ENCODE data around the gene ZSCAN31.
"Not testable (repeated sequence)": the region's sequence is repeated elsewhere in the genome, so short reads cannot be mapped to it uniquely, and the experiment has no call there.

ZSCAN31 gene

GRCh38 chr6:28351493-28351925, 15.6 kb upstream of the ZSCAN31 start:
- FAIRE-seq: no peak

- FAIRE-seq: no peak
Observed at GRCh38 chr6:28351087-28351486, 15.1 kb upstream of the ZSCAN31 start.

DNA sequence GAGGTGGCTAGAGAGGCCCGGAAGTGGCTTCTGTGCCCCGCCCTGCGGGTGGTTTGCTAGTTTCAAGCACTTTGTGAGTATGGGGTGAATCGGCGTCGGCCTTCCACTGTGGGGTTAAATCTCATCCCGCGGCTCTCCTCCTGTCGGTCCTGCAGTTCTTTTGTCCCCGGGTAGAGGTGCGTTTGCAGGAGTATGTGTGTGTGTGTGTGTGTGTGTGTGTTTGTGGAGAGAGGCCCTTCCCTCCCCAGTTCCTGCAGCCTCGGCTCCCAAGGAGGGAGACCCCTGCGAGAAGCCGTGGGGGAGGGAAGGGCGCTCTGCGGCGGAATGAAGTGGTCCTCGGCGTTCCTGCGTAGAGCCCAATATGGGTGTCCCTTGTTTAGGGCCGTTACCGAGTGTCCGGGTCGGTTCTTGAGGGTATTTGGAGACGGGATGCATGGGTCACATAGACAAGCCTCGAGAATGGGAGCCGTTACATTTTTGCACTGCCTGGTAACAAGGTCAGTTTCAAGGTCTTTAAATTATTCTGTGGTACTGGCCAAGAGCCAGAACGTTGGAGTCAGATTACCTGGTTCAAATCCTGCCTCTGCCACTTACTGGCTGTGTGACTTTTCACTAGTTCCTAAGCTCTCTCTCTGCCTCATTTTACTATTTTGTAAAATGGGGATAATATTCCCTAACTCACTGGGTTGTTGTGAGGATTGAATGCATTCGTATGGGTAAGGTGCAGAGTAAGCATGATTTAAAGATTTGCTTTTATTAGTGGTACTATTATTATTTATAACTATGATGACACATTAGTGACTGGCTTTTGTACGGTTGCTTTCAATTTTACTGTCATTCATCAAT, 14.2 kb upstream of the ZSCAN31 start, which contains the start of gene ZKSCAN3:
ZKSCAN3 (plus strand) TSS at position 56 of the 846 bp plus-strand sequence. CDS start 9,640 bp downstream, outside the sequence.
- FAIRE-seq: no peak

- FAIRE-seq: no peak
Observed at GRCh38 chr6:28349344-28349891, 13.5 kb upstream of the ZSCAN31 start.

GRCh38 chr6:28347119-28347518, 11.2 kb upstream of the ZSCAN31 start:
- no peak for FAIRE-seq

- FAIRE-seq: no peak
Observed at GRCh38 chr6:28345201-28345600, 9.3 kb upstream of the ZSCAN31 start.

DNA sequence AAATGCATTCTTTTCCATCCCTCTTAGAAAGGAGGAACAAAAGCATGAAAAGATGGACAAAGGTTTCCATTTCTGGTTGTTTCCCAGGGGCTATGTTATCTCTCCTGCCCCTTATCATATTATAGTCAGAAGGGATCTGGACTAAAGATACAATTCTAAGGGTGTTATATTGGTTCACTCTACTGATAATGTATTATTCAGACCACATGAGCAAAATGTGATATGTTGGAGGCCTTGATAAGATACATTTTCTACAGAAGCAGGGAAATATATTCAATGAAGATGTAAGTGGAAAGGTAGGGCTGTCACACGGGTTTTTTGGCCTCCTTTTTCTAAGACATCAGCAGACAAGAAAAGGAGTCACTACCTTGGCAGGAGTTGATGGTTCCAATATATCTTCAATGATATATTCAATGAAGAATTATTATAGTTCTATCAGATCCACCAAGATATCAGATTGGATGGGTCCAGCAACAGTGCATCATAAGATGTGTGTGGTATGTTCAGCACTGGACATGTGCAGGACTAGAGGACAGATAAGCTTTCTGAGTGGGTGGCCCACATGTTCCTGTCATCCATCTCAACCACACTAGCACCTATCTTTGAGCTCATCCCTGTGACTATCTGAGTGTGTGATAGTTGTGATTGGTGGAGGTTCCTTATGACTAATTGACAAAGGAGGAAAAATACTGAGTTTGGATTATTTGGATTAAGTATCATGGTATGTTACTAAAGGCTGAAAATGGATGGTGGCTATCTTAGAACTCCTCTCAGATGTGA, 8.1 kb upstream of the ZSCAN31 start:
- no peak for FAIRE-seq

DNA sequence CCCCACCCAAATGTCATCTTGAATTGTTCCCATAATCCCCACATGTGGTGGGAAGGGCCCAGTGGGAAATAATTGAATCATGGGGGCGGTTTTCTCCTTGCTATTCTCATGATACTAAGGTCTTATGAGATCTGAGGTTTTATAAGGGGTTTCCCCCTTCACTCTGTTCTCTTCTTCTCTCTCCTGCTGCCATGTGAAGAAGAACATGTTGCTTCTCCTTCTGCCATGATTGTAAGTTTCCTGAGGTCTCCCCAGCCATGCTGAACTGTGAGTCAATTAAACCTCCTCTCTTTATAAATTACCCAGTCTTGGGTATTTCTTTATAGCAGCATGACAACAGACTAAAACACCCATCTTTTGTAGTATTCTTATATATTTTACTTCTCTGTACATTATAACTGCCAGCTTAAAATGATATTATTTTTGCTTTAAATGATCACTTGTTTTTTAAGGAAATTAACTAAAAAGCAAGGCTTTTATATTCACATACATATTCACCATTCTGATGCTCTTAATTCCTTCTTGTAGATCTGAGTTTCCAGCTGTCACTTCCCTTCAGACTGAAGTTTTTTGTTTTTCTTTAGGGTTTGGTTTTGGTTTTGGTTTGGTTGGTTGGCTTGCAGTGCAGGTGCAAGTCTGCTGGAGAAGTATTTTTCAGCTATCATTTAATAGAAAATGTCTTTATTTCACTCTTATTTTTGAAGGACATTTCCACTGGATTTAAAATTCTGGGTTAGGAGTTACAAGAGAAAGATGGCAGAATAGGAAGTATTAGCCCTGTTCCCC, 4.6 kb upstream of the ZSCAN31 start:
- FAIRE-seq: no peak

DNA sequence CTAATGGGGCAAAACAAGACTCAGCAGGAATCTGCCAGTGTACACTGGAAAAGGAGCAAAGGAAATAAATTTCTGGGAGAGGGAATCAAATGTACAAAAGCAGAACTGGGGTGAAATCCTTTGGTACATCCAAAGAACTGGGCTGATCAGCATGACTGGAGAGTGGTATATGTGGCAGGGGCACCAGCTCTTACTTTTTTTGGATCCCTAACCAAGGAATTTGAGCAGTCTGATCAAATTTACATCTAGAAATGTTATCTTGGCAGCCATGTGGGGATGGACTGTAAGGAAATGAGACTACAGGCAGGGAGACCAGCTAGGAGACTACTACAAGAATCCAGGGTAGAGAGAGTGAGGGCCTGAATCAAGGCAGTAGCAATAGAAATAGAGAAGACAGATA, 1.2 kb upstream of the ZSCAN31 start:
- no peak for FAIRE-seq

DNA sequence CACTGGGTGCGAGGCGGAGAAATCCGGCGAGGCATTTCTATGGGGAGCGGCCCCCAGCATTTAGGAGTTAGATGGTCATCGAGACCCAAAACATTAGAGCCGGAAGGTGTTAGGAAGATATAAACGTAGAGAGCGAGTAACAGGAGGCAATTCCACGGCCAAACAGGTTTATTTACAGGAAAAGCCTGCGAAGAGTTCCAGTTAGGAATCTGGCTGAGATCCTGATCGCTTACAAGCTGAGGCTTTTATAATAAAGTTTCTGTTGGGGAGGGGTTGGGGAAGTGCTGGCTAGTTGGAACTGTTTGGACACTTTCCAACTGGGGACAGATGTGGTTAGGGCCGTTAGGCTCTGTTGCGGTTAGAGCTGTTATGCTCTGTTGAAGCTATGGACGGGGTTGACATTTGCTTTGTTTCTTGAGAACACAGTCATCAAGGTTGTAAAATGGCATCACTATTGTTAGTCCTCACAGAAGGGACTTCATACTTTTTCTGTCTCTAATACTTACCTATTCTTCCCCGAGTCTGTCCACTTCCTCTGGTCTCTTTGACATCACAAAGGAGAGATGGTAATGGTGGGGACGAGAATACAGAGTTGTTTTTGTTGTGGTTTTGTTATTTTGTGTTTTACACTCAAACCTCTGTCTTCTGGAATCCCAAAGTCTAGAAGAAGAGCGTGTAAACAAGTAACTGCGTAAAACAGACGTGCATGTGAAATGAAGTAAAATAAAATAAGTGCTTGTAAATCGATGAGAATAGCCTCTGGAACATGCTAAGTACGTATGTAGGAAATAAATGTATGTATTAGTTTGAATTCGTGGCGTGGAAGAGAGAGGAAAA, 554 bp upstream of the ZSCAN31 start:
- no peak for FAIRE-seq

DNA sequence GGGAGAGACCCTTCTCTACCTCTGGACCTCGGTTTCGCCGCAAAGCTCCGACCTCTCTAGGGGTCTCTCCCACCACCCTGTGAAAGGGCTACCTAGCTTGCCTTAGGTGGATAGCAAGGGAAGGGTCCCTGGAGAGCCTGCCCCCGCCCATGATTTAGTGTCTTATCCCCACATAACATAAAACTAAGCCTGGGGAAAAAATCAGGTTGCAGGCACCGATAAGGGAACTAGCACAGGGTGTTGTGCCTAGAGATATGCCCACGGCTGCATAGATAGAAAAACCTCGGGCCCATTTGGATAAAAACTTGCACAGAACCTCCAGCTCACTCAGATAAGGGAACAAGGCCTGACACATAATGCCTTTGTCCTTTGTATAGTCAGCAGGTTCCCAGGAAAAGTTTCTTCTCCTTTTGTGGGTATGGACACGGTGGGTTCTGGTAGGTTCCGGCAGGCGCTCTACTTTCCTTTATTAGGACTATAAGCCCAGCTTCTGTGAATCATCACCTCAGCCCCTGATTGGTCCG, 846 bp downstream of the ZSCAN31 start:
- peak; percentile 85 for FAIRE-seq

- no peak for FAIRE-seq
Observed at GRCh38 chr6:28334286-28335039, 1.5 kb downstream of the ZSCAN31 start.

- FAIRE-seq: no peak
Observed at GRCh38 chr6:28333599-28334018, 2.3 kb downstream of the ZSCAN31 start.

- FAIRE-seq: no peak
Observed at GRCh38 chr6:28333047-28333446, 2.9 kb downstream of the ZSCAN31 start.

- FAIRE-seq: no peak
Observed at GRCh38 chr6:28330041-28330440, 5.9 kb downstream of the ZSCAN31 start.

DNA sequence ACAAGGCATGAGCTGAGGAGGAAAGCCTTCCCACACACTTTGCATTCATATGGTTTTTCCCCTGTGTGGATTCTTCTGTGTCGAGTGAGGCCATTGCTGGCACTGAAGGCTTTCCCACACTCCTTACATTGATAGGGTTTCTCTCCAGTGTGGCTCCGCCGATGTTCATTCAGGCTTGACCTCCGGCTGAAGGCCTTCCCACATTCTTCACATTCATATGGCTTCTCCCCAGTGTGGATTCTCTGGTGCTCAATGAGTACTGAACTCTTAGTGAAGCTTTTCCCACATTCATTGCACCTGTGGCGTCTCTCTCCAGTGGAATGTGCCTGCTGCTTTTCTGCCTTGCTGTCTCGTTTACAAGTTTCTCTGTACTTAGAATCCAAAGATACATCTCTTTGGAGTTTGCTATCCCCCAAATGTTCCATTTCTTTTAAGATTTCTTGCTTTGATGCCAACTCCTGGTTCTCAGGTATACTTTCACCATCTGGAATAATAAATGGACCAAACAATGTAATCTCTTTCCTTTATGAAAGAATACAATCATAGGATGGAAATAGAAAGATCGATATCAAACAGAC, 9.5 kb downstream of the ZSCAN31 start:
- no peak for FAIRE-seq

DNA sequence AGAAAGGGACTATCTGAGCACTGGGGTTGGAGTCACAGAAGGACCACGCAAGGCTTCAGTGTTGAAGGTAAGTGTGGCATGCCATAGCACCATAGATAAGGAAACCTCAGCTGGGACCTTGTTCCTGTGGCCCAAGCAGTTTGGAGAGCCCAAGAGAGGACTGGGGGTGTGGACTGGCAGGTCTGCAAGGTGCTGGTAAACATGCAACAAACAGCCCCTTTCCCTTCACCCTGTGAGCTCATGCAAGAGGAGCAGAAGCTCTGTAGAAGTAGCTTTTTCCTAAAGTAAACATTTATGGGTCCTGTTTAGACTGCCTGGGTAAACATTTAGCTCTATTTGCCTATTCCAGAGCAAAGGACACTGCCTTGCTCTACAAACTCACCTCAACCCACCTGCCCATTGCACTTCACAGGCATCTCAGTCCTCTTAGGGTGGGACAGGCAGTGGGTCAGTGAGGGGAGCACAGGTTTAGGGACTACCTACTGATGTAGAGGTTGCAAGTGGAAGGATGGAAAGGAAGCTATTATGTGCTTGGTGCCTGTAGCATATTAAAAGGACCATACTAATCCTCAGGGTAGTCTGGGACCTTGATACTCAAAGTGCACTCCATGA, 12.0 kb downstream of the ZSCAN31 start:
- FAIRE-seq: no peak

DNA sequence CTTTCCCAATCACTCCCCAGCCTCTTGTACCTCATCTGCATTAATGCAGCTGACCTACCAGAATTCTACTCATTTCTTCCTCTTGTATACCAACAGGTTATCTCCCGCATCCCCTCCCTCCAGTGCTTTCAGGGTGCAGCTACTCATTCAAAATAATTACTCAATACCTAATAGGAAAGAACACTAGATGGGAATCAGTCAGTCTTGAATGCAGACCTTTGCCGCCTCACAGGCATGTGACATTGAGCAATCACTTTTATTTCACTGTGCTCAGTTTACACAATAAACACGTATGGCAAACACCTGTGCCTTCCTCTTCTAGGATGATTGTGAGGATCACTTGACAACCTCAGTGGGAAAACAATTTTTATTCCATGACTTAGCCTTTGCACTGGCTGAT, 13.3 kb downstream of the ZSCAN31 start:
- no peak for FAIRE-seq

DNA sequence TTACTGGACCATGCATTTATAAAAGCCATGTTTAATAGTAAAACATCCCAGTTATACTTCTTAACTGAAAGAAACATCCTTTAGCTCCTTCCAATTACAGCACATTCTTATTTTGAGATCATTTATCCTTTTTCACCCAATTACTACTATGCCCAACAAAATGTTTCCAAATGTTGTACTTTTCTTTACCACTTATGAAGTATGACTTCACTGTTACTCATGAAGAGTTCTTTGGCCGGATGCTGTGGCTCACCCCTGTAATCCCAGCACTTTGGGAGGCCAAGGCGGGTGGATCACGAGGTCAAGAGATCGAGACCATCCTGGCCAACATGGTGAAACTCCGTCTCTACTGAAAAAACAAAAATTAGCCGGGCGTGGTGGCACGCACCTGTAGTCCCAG, 18.1 kb downstream of the ZSCAN31 start:
- not testable (repeated sequence) for FAIRE-seq

- no peak for FAIRE-seq
Observed at GRCh38 chr6:28315628-28316027, 20.3 kb downstream of the ZSCAN31 start.

Data from colon (tissue), 2 donors.